Testis (tissue), 3 donors: ENCODE data around the gene PRPF6. TPM values are rescaled to one million over a fixed set of nuclear protein-coding genes. Genes with fewer than 3 reads are reported as not detected.
A peak's percentile ranks its signal among the peaks of the same experiment; 100 is the strongest.

Source experiments
- DNase-seq: peaks from one replicate; pipeline ENCODE4 v3.0.0-alpha.2; 2019
- H3K27ac ChIP-seq, 2 donors: fragments of 200-600 bp; sonication (generic); one replicate each; pipeline ENCODE4 v1.5.1; 2019
- H3K27me3 ChIP-seq: fragments of 200-600 bp; sonication (generic); one replicate; pipeline ENCODE4 v1.5.1; 2019
- H3K36me3 ChIP-seq: fragments of 200-600 bp; sonication (generic); one replicate; pipeline ENCODE4 v1.5.1; 2017; ENCODE audit warnings: low read depth; ENCODE audit errors: missing control alignments
- H3K4me1 ChIP-seq: fragments of 200-600 bp; sonication (generic); one replicate; pipeline ENCODE4 v1.5.1; 2019
- H3K4me3 ChIP-seq, 2 donors: fragments of 200-600 bp; sonication (generic); one replicate each; pipeline ENCODE4 v1.5.1; 2017 to 2019
- H3K9me3 ChIP-seq: fragments of 200-600 bp; sonication (generic); one replicate; pipeline ENCODE4 v1.5.1; 2017
- CTCF ChIP-seq, 3 experiments: fragments of 450-650 bp in 2 of 3; fragments of 200-600 bp in 1 of 3; sonication (generic) in 1 of 3; IDR thresholded peaks; one replicate each; pipeline ENCODE4 v1.5.1; 2016 to 2019; ENCODE audit warnings: antibody characterized with exemption in 3 of 3, mild to moderate bottlenecking in 2 of 3, moderate library complexity in 1 of 3
- POLR2A ChIP-seq: fragments of 450-650 bp; IDR thresholded peaks from one replicate; pipeline ENCODE4 v1.6.1; 2017; ENCODE audit warnings: antibody characterized with exemption, mild to moderate bottlenecking, moderate library complexity
- WGBS, 2 donors: methylation state at CpG; one replicate each; pipeline ENCODE4 v1.1.5; 2018; 5-methylcytosine and 5-hydroxymethylcytosine counted together
- intact Hi-C: fragments of 100-400 bp; cut with DNase I; formaldehyde crosslinking; loops from one replicate; pipeline ENCODE4 v1.15.1; 2023; ENCODE audit warnings: low total_unique reads
- polyA plus RNA-seq: library from polyadenylated mRNA; stranded (reverse); fragments of 350-450 nt; fragmentation: Illumina TruSeq; extraction: RNeasy Lipid Tissue Mini Kit (QIAGEN cat#74804); gene quantifications from one replicate; pipeline ENCODE4 v1.2.3, GENCODE V29; 2014; ENCODE audit warnings: low read depth, low replicate concordance; ENCODE audit not compliant: insufficient read depth
- total RNA-seq, 2 donors: library from RNA; depleted of rRNA; stranded (reverse); fragments of >200 nt; gene quantifications; one replicate each; pipeline ENCODE4 v1.2.3, GENCODE V29; 2016

The PRPF6 gene
- total and polyA plus RNA-seq, 3 donors from 2014 or later: 106 to 114 (median 107) TPM

- no peak for DNase-seq
- no peak for TF ChIP-seq POLR2A
- no peak for TF ChIP-seq CTCF (IDR thresholded peaks at IDR 0.05)
- Histone ChIP-seq H3K27ac (no peak overlapping the region), H3K4me3 (no peak overlapping the region), H3K27me3 (no peaks in the 10 kb centered on the region), H3K36me3 (no peaks in the 10 kb centered on the region), H3K9me3 (no peaks in the 10 kb centered on the region), H3K4me1 (peaks cover 14% of the 10 kb centered on the region)
- WGBS, 2 donors: 81 to 86% methylated on average over 5 to 8 of the region's 8 CpGs
- intact Hi-C loops: no loop called here
Observed at GRCh38 chr20:64077094-64077493, 96.2 kb downstream of the PRPF6 start.

GRCh38 chr20:64077541-64077875 is 96.6 kb downstream of the PRPF6 start:
- H3K27ac ChIP-seq: no peak overlapping the region
- no peak for TF ChIP-seq POLR2A
- no peak for TF ChIP-seq CTCF (IDR thresholded peaks at IDR 0.05)
- no peak overlapping the region for H3K4me3 ChIP-seq
- H3K36me3 ChIP-seq: no peaks in the 10 kb centered on the region
- WGBS, 2 donors: 77 to 88% methylated on average over 4 to 5 of the region's 7 CpGs
- H3K27me3 ChIP-seq: no peaks in the 10 kb centered on the region
- DNase-seq: no peak
- intact Hi-C loops: no loop called here
- no peaks in the 10 kb centered on the region for H3K9me3 ChIP-seq
- H3K4me1 ChIP-seq: peaks cover 17% of the 10 kb centered on the region

- DNase-seq: no peak
- Histone ChIP-seq H3K4me3 (no peak overlapping the region), H3K27ac (no peak overlapping the region), H3K4me1 (peaks cover 17% of the 10 kb centered on the region), H3K27me3 (no peaks in the 10 kb centered on the region), H3K36me3 (no peaks in the 10 kb centered on the region), H3K9me3 (no peaks in the 10 kb centered on the region)
- intact Hi-C loops: no loop called here
- 68 to 84% methylated on average over 13 to 15 of the region's 15 CpGs for WGBS, 2 donors
- TF ChIP-seq CTCF (IDR thresholded peaks at IDR 0.05): no peak
- no peak for TF ChIP-seq POLR2A
Observed at GRCh38 chr20:64077876-64078551, 97.1 kb downstream of the PRPF6 start.

GRCh38 chr20:64078934-64079272 is 98.0 kb downstream of the PRPF6 start:
- H3K4me1 ChIP-seq: peaks cover 21% of the 10 kb centered on the region
- no peaks in the 10 kb centered on the region for H3K27me3 ChIP-seq
- no peaks in the 10 kb centered on the region for H3K36me3 ChIP-seq
- no peak for TF ChIP-seq POLR2A
- TF ChIP-seq CTCF (IDR thresholded peaks at IDR 0.05): no peak
- H3K27ac ChIP-seq: peak overlapping the region; percentile 21 to 45
- no peaks in the 10 kb centered on the region for H3K9me3 ChIP-seq
- DNase-seq: no peak
- peak overlapping the region; percentile 56 to 73 for H3K4me3 ChIP-seq
- intact Hi-C loops: no loop called here
- 0 to 19% methylated on average over 1 to 4 of the region's 4 CpGs for WGBS, 2 donors
